CD1c-positive myeloid dendritic cell (primary cell): ENCODE measurements around the gene ATP11B.
A peak's percentile ranks its signal among the peaks of the same experiment; 100 is the strongest.
"Not testable (repeated sequence)": the region's sequence is repeated elsewhere in the genome, so short reads cannot be mapped to it uniquely, and the experiment has no call there.

ENCODE experiments used
- DNase-seq: peaks from one replicate; pipeline ENCODE4 v3.0.0-alpha.2; 2016; ENCODE audit errors: extremely low spot score

The ATP11B gene

GRCh38 chr3:182795389-182795782 lies 2.1 kb downstream of the ATP11B start:
- peak; percentile 44 for DNase-seq

GRCh38 chr3:182796310-182796709 lies 3.0 kb downstream of the ATP11B start:
- no peak for DNase-seq

GRCh38 chr3:182797876-182798275 lies 4.6 kb downstream of the ATP11B start:
- no peak for DNase-seq

- not testable (repeated sequence) for DNase-seq
Measured at GRCh38 chr3:182799143-182799542, 5.8 kb downstream of the ATP11B start.

GRCh38 chr3:182800508-182800907 lies 7.2 kb downstream of the ATP11B start:
- no peak for DNase-seq

DNA sequence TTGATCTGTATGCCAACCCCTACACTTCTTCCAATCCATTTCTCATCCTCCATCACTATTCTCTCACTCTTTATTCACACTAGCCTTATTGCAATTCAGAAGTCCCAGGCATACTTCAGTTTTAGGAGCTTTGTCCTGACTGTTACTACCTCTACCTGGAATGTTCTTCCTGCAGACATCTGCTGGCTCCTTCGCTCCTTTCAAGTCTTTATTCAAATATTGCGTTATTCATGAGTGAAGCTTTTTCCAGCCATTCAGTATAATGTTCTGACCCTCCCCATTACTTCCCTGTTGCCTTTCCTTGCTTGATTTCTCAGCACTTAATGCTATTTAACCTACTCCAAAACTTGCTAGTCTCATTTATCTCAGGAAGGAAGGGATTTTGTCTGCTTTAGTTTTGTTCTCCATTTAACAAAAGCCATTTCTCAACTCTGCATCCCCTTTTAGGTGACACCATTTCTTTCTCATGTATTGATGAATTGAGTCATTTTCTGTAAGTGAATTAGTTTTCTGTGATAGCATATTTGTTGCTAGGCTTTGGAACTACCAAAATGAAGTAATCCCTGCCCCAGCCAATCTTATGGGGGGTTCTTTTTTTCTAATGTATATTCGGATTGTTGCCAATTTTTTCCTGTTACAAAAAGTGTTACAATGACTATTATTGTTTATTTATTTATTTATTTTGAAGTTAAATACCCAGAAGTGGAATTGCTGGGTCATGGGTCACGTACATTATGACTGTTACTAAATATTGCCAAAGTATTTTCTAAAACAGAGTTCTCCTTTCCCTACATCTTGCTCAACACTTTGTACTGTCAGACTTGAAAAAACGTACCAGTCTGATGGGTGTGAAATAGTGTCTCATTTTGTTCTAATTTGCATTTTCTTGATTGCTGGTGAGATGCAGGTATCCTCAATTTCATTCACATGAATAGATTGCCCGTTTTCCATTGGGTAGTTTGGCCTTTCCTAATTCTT lies 9.4 kb downstream of the ATP11B start:
- DNase-seq = peak; percentile 78

GRCh38 chr3:182803596-182803995 lies 10.3 kb downstream of the ATP11B start:
- no peak for DNase-seq

GRCh38 chr3:182807061-182807460 lies 13.8 kb downstream of the ATP11B start:
- DNase-seq = no peak

GRCh38 chr3:182808041-182808770 lies 14.9 kb downstream of the ATP11B start:
- DNase-seq = no peak

DNA sequence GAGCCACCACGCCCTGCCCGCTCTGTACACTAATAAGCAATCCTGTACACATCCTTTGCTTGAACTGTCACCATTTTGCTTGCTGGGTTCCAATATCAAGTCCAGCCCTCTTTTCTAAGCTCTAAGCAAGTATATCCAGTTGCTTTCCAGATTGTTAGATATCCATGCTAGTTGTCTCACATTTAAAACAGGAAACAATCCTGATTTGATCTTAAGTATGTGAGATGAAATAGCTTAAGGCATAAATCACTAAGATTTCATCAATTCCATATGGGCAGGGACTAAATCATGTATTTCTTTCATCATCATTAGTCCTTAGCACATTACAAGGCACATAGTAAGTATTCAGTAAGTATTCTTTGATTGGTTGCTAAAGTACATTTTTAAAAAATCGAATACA lies 16.2 kb downstream of the ATP11B start:
- no peak for DNase-seq

- no peak for DNase-seq
Measured at GRCh38 chr3:182810574-182811268, 17.4 kb downstream of the ATP11B start.

- no peak for DNase-seq
Measured at GRCh38 chr3:182811269-182811596, 17.9 kb downstream of the ATP11B start.

- no peak for DNase-seq
Measured at GRCh38 chr3:182812123-182812522, 18.8 kb downstream of the ATP11B start.

DNA sequence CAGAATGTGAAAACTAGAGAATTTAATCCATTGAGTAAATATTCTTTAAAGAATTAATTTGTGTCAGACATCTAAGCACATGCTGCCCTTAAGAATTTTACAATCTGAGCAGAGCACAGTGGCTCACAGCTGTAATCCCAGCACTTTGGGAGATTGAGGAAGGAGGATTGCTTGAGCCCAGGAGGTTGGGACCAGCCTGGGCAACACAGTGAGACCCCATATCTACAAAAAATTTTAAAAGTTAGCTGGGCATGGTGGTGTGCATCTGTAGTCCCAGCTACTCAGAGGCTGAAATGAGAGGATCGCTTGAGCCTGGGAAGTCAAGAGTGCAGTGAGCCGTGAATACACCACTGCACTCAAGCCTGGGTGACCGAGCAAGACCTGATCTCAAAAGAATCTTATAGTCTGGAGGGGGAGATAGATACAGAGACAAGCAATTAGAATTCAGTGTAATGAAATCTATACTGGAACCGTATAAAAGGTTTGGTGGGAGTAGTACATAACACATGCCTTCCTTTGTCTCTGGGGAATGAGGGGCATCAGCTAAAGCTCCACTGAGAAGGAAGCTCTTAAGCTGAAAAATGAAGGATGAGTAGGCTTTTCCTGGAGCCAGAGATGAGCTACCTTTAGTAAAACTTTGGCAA lies 21.2 kb downstream of the ATP11B start:
- DNase-seq = no peak

- no peak for DNase-seq
Measured at GRCh38 chr3:182816181-182816580, 22.9 kb downstream of the ATP11B start.

- DNase-seq = no peak
Measured at GRCh38 chr3:182818296-182818978, 25.1 kb downstream of the ATP11B start.

DNA sequence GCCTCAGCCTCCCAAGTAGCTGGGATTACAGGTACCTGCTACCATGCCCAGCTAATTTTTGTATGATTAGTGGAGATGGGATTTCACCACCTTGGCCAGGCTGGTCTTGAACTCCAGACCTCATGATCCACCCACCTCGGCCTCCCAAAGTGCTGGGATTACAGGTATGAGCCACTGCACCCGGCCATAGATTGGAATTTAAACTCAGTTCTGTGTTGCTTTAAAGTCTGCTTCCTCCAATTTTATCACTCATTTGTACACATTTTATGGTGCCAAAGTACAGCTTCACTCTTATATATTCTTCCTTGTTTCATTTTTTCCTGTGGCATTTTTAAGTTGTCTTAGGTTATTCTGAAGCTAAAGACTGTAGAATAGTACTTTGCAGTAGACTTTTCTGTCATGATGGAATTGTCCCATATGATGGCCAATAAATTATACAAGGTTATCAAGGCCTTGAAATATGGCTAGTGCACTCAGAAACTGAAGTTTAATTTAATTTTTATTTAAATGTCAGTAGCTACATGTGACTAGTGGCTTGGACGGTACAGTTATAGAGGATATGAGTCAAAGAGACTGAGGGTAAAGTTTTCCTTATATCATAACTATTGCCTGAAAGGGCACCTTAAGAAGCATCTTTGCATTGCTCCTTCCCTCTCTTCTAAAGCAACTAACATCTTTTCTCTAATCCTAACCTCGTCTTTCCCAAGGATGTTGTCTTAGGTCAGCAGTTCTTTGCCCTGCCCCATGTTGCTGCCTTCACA lies 28.1 kb downstream of the ATP11B start:
- DNase-seq = no peak

DNA sequence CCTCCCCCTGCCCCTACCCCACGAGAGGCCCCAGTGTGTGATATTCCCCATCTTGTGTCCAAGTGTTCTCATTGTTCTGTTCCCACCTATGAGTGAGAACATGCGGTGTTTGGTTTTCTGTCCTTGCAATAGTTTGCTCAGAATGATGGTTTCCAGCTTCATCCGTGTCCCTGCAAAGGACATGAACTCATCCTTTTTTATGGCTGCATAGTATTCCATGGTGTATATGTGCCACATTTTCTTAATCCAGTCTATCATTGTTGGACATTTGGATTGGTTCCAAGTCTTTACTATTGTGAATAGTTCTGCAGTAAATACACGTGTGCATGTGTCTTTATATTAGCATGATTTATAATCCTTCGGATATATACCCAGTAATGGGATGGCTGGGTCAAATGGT lies 29.0 kb downstream of the ATP11B start:
- DNase-seq = not testable (repeated sequence)

- no peak for DNase-seq
Measured at GRCh38 chr3:182824957-182825356, 31.7 kb downstream of the ATP11B start.

DNA sequence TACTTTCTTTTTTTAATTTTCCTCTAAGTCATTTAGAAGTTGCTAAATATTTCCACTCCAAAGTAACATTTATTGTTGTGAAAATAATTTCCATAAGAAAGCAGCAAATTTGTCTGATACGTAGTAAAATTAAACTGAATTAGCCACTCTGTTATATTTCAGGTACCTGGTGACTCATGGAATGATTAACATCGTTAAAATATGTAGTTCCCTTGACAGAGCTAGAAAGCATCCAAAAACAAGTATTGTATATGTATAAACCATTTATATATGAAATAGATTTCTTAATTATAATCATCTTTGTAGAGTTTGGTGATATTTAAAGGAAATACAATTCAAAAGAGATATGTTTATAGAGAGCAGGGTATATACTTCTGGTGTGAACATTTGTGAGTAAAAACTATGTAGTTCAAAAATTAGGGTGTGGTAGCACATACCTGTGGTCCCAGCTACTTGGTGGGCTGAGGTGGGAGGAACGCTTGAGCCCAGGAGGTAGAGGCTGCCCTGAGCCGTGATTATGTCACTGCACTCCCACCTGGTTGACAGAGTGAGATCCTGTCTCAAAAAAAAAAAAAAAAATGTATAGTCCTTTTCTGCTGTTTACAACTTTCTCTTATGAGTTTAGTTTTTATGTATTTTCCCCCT lies 36.6 kb downstream of the ATP11B start:
- no peak for DNase-seq
